GM23338 (cell line): Measurements from ENCODE around the gene RIOX2. TPM values are rescaled to one million over a fixed set of nuclear protein-coding genes. Genes with fewer than 3 reads are reported as not detected.

Source experiments
- ATAC-seq: fragments of 200-7000 bp; cut with Tn5 transposase; 3 replicates; pipeline ENCODE4 v1.9.1; 2020
- DNase-seq: peaks from one replicate; pipeline ENCODE4 v3.0.0-alpha.2; 2015; ENCODE audit warnings: low spot score
- H2AFZ ChIP-seq: fragments of 200-600 bp; sonication (generic); 2 replicates; pipeline ENCODE4 v1.8.0; 2016; ENCODE audit warnings: antibody characterized with exemption, mild to moderate bottlenecking, moderate library complexity
- H3F3A ChIP-seq: fragments of 200-600 bp; sonication (generic); replicated peaks from 2 replicates; pipeline ENCODE4 v1.8.0; 2017; ENCODE audit warnings: antibody characterized with exemption, mixed run types, low read depth
- H3K27ac ChIP-seq: fragments of 200-600 bp; sonication (generic); 2 replicates; pipeline ENCODE4 v1.6.1; 2016; ENCODE audit warnings: low read depth
- H3K27me3 ChIP-seq: fragments of 200-600 bp; sonication (generic); 2 replicates; pipeline ENCODE4 v1.8.0; 2016; ENCODE audit warnings: mild to moderate bottlenecking, mixed run types, moderate library complexity; ENCODE audit not compliant: insufficient read depth
- H3K36me3 ChIP-seq: fragments of 200-600 bp; sonication (generic); 2 replicates; pipeline ENCODE4 v1.8.0; 2016; ENCODE audit warnings: mild to moderate bottlenecking; ENCODE audit not compliant: insufficient read depth
- H3K4me1 ChIP-seq: fragments of 200-600 bp; sonication (generic); 2 replicates; pipeline ENCODE4 v1.8.0; 2016; ENCODE audit warnings: mild to moderate bottlenecking, moderate library complexity; ENCODE audit not compliant: insufficient read depth
- H3K4me2 ChIP-seq: fragments of 200-600 bp; sonication (generic); 2 replicates; pipeline ENCODE4 v1.7.1; 2017; ENCODE audit warnings: mixed run types
- H3K4me3 ChIP-seq: fragments of 200-600 bp; sonication (generic); 2 replicates; pipeline ENCODE4 v1.6.1; 2016; ENCODE audit warnings: mixed run types
- H3K79me2 ChIP-seq: fragments of 200-600 bp; sonication (generic); replicated peaks from 2 replicates; pipeline ENCODE4 v1.8.0; 2017; ENCODE audit warnings: mild to moderate bottlenecking; ENCODE audit not compliant: insufficient read depth
- H3K9me2 ChIP-seq: fragments of 200-600 bp; sonication (generic); 2 replicates; pipeline ENCODE4 v1.8.0; 2017; ENCODE audit not compliant: insufficient read depth
- H4K20me1 ChIP-seq: fragments of 200-600 bp; sonication (generic); replicated peaks from 2 replicates; pipeline ENCODE4 v1.8.0; 2017; ENCODE audit warnings: mild to moderate bottlenecking; ENCODE audit not compliant: insufficient read depth
- H3K27ac Mint-ChIP-seq: 2 replicates; pipeline ENCODE4 v1.8.0; 2020; ENCODE audit warnings: inconsistent platforms, mild to moderate bottlenecking, moderate library complexity, mixed read lengths
- H3K27me3 Mint-ChIP-seq: 3 replicates; pipeline ENCODE4 v1.8.0; 2022; ENCODE audit warnings: low read depth, mild to moderate bottlenecking, moderate library complexity, mixed read lengths, inconsistent platforms; ENCODE audit not compliant: insufficient read depth, poor library complexity
- H3K36me3 Mint-ChIP-seq: 3 replicates; pipeline ENCODE4 v1.8.0; 2021; ENCODE audit warnings: low read depth, mild to moderate bottlenecking, inconsistent platforms, moderate library complexity, mixed read lengths
- H3K4me1 Mint-ChIP-seq: 3 replicates; pipeline ENCODE4 v1.8.0; 2020; ENCODE audit warnings: mild to moderate bottlenecking, inconsistent platforms, mixed read lengths
- H3K4me3 Mint-ChIP-seq: 3 replicates; pipeline ENCODE4 v1.8.0; 2021; ENCODE audit warnings: moderate library complexity, mild to moderate bottlenecking, inconsistent platforms, mixed read lengths
- H3K9me3 Mint-ChIP-seq: 3 replicates; pipeline ENCODE4 v1.8.0; 2020; ENCODE audit warnings: moderate library complexity, mild to moderate bottlenecking, inconsistent platforms, mixed read lengths
- CREB1 ChIP-seq: fragments of 250-450 bp; sonication (Bioruptor Pico); IDR thresholded peaks from 2 replicates; pipeline ENCODE4 v1.5.0; 2020; ENCODE audit warnings: low read depth, mild to moderate bottlenecking, moderate library complexity
- CTCF ChIP-seq, 2 experiments: fragments of 200-600 bp in 1 of 2; sonication (generic) in 1 of 2; conservative IDR thresholded peaks; 2 replicates each; pipeline versions ENCODE4 v1.5.1 to v1.6.1; 2016 to 2017; ENCODE audit warnings: antibody characterized with exemption in 2 of 2, low read depth in 2 of 2, mild to moderate bottlenecking in 2 of 2, moderate library complexity in 1 of 2
- ETS1 ChIP-seq: IDR thresholded peaks from 2 replicates; pipeline ENCODE4 v1.6.1; 2016; ENCODE audit warnings: antibody characterized with exemption
- EZH2 ChIP-seq: fragments of 200-600 bp; sonication (generic); IDR thresholded peaks from one replicate; pipeline ENCODE4 v1.8.0; 2017; ENCODE audit warnings: antibody characterized with exemption, mild to moderate bottlenecking, low read depth; ENCODE audit not compliant: unreplicated experiment
- EZH2phosphoT487 ChIP-seq: fragments of 200-600 bp; sonication (generic); IDR thresholded peaks from one replicate; pipeline ENCODE4 v1.8.1; 2018; ENCODE audit warnings: antibody characterized with exemption; ENCODE audit not compliant: unreplicated experiment
- JUNB ChIP-seq: IDR thresholded peaks from one replicate; pipeline ENCODE4 v1.6.1; 2016; ENCODE audit warnings: antibody characterized with exemption; ENCODE audit not compliant: unreplicated experiment
- NANOG ChIP-seq: IDR thresholded peaks from 2 replicates; pipeline ENCODE4 v1.6.1; 2016; ENCODE audit warnings: antibody characterized with exemption, borderline replicate concordance
- POLR2AphosphoS5 ChIP-seq: IDR thresholded peaks from 2 replicates; pipeline ENCODE4 v1.6.1; 2016; ENCODE audit warnings: antibody characterized with exemption, low read depth
- REST ChIP-seq: IDR thresholded peaks from one replicate; pipeline ENCODE4 v1.6.1; 2018; ENCODE audit warnings: antibody characterized with exemption; ENCODE audit not compliant: unreplicated experiment
- STAT1 ChIP-seq: IDR thresholded peaks from one replicate; pipeline ENCODE4 v1.6.1; 2016; ENCODE audit warnings: antibody characterized with exemption; ENCODE audit not compliant: unreplicated experiment
- ZNF114 ChIP-seq: fragments of 250-450 bp; sonication (Bioruptor Pico); IDR thresholded peaks from 2 replicates; pipeline ENCODE4 v1.5.0; 2020; ENCODE audit warnings: mild to moderate bottlenecking, moderate library complexity
- ZNF331 ChIP-seq: fragments of 250-450 bp; sonication (Bioruptor Pico); IDR thresholded peaks from 2 replicates; pipeline ENCODE4 v1.5.0; 2020; ENCODE audit warnings: low read depth, mild to moderate bottlenecking, moderate library complexity
- ZNF462 ChIP-seq: fragments of 250-450 bp; sonication (Bioruptor Pico); IDR thresholded peaks from 2 replicates; pipeline ENCODE4 v1.5.0; 2020; ENCODE audit warnings: mild to moderate bottlenecking, moderate library complexity
- polyA plus RNA-seq: library from polyadenylated mRNA; unstranded; fragments of >200 nt; fragmentation: Nextera tagmentation; extraction: Ambion mirVana; gene quantifications from 2 replicates; pipeline ENCODE4 v1.2.1, GENCODE V29; 2016
- total RNA-seq: library from RNA; depleted of rRNA; stranded (reverse); fragments of >200 nt; shearing (Covaris generic); gene quantifications from 2 replicates; pipeline ENCODE4 v1.2.3, GENCODE V29; 2014

The RIOX2 gene
- total and polyA plus RNA-seq, 2 experiments from 2014 or later, result 9.0 to 10.7 TPM

- H3K9me2 ChIP-seq, result no peaks in the 10 kb centered on the region
- H4K20me1 ChIP-seq, result no peaks in the 10 kb centered on the region
- H3K9me3 Mint-ChIP-seq, result no peaks in the 10 kb centered on the region
- H3K4me3 ChIP-seq, result no peak overlapping the region
- DNase-seq, result no peak
- peaks cover 3% of the 10 kb centered on the region for H3K4me1 ChIP-seq
- no peaks in the 10 kb centered on the region for H3K36me3 Mint-ChIP-seq
- H3K27me3 Mint-ChIP-seq, result peaks cover 1% of the 10 kb centered on the region
- no peak for ATAC-seq
- no peaks in the 10 kb centered on the region for H3K36me3 ChIP-seq
- H3K79me2 ChIP-seq, result no peaks in the 10 kb centered on the region
- peaks cover 7% of the 10 kb centered on the region for H3K4me1 Mint-ChIP-seq
- TF ChIP-seq POLR2AphosphoS5, result no peak
- no peak for TF ChIP-seq CREB1 (CRISPR knock-in tag)
- TF ChIP-seq REST, result no peak
- no peak for TF ChIP-seq JUNB
- no peak for TF ChIP-seq ETS1
- TF ChIP-seq ZNF114 (CRISPR knock-in tag), result no peak
- TF ChIP-seq ZNF462 (CRISPR knock-in tag), result no peak
- no peak for TF ChIP-seq STAT1
- TF ChIP-seq CTCF (conservative IDR thresholded peaks at IDR 0.05; ENCODE audit: low read depth in 2 of 2), result no peak
- no peak for TF ChIP-seq ZNF331
- TF ChIP-seq EZH2phosphoT487, result no peak
- TF ChIP-seq NANOG, result no peak
- TF ChIP-seq EZH2, result no peak
- H3K27me3 ChIP-seq, result no peaks in the 10 kb centered on the region
- H3K4me2 ChIP-seq, result no peak overlapping the region
- H3F3A ChIP-seq, result no peaks in the 10 kb centered on the region
- no peak overlapping the region for H3K27ac Mint-ChIP-seq
- H2AFZ ChIP-seq, result no peak overlapping the region
- no peak overlapping the region for H3K4me3 Mint-ChIP-seq
- no peak overlapping the region for H3K27ac ChIP-seq
These were observed 26.9 kb upstream of the RIOX2 start for GRCh38 chr3:97999103-97999502.
